HG03280 (cell line): Measurements from ENCODE around the gene STAG1.
"Not testable (repeated sequence)": the region's sequence is repeated elsewhere in the genome, so short reads cannot be mapped to it uniquely, and the experiment has no call there.

Experiments used
- ATAC-seq: cut with Tn5 transposase; IDR thresholded peaks from one replicate; pipeline ENCODE4 v1.9.1; 2021; ENCODE audit warnings: mild to moderate bottlenecking, moderate library complexity; ENCODE audit not compliant: unreplicated experiment

Gene STAG1

GRCh38 chr3:136334726-136335125 is 417.5 kb downstream of the STAG1 start:
- not testable (repeated sequence) for ATAC-seq

GRCh38 chr3:136334209-136334608 is 418.0 kb downstream of the STAG1 start:
- no peak for ATAC-seq

GRCh38 chr3:136332776-136333175 is 419.4 kb downstream of the STAG1 start:
- ATAC-seq: no peak

DNA sequence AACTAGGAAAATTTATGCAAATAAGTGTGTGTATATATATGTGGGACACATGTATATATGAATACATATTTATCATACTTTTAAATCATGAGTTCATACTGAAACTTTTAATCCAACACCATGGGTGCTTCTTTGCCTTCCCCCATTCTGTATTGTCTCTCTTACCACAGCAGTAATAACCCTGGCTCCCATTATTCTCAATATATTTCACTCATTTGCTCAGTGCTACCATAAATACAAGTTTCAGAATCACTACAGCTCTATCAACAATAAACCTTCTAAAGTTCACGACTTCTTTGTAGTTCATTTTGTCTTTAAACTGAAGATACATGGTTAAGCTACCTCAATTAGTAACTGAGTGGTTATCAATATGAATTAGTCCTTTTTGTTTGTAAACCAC is 419.9 kb downstream of the STAG1 start:
- ATAC-seq: no peak

GRCh38 chr3:136330900-136331299 is 421.3 kb downstream of the STAG1 start:
- no peak for ATAC-seq

GRCh38 chr3:136329593-136329992 is 422.6 kb downstream of the STAG1 start:
- no peak for ATAC-seq

DNA sequence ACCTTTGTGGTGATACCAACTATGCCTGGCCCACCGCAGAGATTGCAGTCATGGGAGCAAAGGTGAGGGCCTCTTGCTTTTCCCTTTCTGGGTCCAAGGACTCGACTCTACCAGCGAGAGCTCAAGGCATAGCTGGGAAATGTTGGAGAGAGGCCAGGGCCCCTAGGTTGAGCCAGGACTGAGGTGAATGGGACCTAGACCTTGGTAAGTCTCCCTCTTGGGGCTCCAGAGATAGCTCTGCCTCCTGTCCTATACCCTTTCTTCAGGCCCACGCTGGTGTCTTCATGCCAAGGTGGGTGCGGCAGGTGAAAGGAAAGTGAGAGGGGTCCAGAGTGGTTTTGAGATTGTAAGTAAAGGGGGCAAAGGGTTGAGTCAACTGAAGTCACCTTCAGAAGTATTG is 424.5 kb downstream of the STAG1 start:
- ATAC-seq: no peak

GRCh38 chr3:136326316-136326715 is 425.9 kb downstream of the STAG1 start:
- no peak for ATAC-seq

DNA sequence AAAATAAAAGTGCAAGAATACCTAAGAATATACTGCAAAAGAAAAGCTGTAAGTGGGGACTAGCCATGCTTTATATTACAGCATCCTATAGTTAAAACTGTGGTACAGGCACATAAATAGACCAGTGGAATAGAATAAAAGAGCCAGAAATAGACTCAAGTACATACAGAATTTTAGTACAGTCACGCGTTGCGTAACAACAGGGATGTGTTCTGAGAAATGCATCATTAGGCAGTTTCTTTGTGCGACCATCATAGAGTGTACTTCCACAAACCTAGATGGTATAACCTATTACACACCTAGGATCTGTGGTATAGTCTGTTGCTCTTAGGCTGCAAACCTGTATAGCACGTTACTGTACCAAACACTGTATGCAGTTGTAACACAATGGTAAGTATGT is 440.2 kb downstream of the STAG1 start:
- ATAC-seq: no peak

- no peak for ATAC-seq
Measured at GRCh38 chr3:136311261-136311660, 440.9 kb downstream of the STAG1 start.

DNA sequence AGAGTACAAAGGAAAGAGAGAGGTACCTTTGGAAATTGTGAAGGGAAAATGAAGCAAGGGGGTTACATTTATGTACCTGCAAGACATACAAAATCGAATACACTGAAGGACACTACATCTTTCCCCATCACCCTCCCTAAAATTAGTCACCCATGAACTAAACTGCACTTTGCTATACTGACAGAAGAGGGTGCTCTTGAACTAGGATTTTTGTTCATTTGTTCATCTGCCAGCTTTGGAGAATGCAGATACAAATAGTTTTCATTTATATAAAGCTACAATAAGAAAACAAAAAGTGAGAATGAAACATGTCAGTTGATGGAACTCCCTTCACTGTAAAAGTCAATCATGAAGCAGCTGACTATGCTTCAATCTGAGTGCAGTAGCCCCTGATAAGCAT is 446.3 kb downstream of the STAG1 start:
- ATAC-seq: no peak

- ATAC-seq: no peak
Measured at GRCh38 chr3:136300444-136300843, 451.7 kb downstream of the STAG1 start.

DNA sequence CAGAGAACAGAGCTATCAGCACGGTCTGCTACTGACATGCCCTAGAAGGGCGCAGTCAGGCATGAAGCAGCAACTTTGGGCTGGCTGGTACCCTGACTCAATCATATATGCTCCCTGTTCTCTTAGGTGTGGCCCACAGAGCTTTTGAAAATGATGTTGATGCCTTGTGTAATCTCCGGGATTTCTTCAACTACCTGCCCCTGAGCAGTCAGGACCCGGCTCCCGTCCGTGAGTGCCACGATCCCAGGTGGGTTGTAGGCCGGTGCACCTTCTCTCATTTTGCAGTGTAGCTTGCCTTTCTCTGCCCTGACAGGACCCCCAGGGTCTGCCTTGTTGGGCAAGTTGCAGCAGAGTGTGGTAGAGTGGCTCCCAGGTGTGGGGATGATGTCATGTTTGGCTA is 454.4 kb downstream of the STAG1 start:
- ATAC-seq: no peak

- no peak for ATAC-seq
Measured at GRCh38 chr3:136296960-136297359, 455.2 kb downstream of the STAG1 start.

DNA sequence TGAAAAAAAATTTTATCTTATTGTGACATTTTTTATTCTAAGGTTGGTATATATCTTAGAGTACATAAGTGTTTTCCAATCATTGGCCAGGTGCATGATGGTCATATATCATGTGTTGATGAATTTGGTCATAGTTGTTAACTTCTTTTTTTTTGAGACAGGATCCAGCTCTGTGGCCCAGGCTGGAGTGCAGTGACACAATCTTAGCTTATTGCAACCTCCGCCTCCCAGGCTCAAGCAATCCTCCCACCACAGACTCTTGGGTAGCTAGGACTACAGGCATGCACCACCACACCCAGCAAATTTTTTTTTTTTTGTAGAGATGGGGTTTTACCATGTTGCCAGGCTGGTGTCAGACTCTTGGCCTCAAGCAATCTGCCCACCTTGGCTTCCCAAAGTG is 458.0 kb downstream of the STAG1 start:
- no peak for ATAC-seq

GRCh38 chr3:136293279-136293678 is 458.9 kb downstream of the STAG1 start:
- no peak for ATAC-seq

DNA sequence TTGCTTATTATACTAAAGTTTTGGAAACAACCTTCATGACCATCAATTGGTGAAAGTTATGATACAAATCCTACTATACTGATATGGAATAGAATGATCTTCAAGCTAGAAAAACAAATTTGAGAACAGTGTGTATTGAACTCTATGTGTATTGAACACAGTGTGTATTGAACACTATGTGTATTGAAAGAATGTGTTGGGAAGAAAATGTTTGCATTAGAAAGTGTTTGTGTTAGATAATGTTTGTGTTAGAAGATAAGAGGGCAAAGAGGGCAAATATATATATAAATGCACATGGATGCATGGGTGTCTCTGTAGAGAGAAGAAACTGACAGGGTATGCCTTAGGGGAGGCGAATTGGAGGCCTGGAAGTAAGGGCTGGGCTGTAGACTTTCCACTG is 459.7 kb downstream of the STAG1 start:
- no peak for ATAC-seq

GRCh38 chr3:136291302-136291701 is 460.9 kb downstream of the STAG1 start:
- no peak for ATAC-seq
